Keratinocyte (primary cell): ENCODE results near the gene PLA2G6.

Source experiments
- EZH2 ChIP-seq: IDR thresholded peaks from one replicate; pipeline ENCODE4 v1.6.1; 2012; ENCODE audit warnings: inconsistent platforms, mild to moderate bottlenecking, low read length, moderate library complexity
- TF ChIP-seq, protein P1 (sequence below), 3 experiments: IDR thresholded peaks in 1 of 3; conservative IDR thresholded peaks in 1 of 3; optimal IDR thresholded peaks in 1 of 3; 2 replicates in 2 of 3; 3 replicates in 1 of 3; pipeline versions ENCODE3 to v1.5.1; 2011; ENCODE audit warnings: low read length in 3 of 3, mild to moderate bottlenecking in 3 of 3, moderate library complexity in 2 of 3, control low read depth in 1 of 3, inconsistent platforms in 1 of 3; ENCODE audit not compliant: insufficient read depth in 2 of 3; ENCODE audit errors: extremely low read depth in 1 of 3

DNA sequence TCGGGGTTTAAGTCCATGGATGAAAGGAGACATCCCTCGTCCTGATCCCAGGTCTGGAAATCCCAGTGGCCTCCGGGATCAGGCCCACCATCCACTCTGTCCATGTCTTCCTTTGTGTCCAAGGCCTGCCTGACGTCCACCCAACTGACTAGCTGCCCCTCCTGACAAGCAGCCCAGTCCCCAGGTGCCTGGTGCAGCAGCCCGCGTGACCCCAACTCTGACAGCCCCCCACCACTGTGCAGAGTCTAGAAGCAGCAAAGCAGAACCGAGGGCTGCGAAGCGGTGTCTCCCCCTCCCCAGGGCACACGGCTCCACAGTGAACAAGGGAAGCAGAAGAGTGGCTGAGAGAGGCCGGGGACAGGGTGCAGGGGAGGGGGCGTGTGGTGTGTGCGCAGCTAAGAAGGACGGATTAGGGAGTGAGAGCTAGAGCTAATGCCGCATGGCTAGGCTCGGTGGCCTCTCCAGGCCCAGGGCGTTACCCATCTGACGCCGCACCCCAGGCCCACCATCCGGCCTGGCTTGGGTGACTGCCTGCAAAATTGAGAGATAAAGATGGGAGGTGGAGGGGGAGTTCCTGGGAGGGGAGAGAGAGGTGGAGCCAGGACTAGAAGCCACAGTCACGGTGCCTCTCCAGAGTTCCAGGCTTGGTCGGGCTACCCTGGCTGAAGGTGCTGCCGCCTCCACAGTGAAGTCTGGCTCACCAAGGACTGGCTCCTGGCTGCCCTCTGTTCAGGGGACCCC lies 54.5 kb downstream of the PLA2G6 start:
- TF ChIP-seq, protein P1, sequence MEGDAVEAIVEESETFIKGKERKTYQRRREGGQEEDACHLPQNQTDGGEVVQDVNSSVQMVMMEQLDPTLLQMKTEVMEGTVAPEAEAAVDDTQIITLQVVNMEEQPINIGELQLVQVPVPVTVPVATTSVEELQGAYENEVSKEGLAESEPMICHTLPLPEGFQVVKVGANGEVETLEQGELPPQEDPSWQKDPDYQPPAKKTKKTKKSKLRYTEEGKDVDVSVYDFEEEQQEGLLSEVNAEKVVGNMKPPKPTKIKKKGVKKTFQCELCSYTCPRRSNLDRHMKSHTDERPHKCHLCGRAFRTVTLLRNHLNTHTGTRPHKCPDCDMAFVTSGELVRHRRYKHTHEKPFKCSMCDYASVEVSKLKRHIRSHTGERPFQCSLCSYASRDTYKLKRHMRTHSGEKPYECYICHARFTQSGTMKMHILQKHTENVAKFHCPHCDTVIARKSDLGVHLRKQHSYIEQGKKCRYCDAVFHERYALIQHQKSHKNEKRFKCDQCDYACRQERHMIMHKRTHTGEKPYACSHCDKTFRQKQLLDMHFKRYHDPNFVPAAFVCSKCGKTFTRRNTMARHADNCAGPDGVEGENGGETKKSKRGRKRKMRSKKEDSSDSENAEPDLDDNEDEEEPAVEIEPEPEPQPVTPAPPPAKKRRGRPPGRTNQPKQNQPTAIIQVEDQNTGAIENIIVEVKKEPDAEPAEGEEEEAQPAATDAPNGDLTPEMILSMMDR (optimal IDR thresholded peaks at IDR 0.05 in 1 of 3, IDR thresholded peaks at IDR 0.05 in 1 of 3, conservative IDR thresholded peaks at IDR 0.05 in 1 of 3; ENCODE audit: extremely low read depth in 1 of 3, insufficient read depth in 2 of 3, low read length in 3 of 3) = no peak
- TF ChIP-seq EZH2 = no peak
